Right lobe of liver (tissue), 6 donors: ENCODE data around the gene POU1F1. TPM values are rescaled to one million over a fixed set of nuclear protein-coding genes. Genes with fewer than 3 reads are reported as not detected.
"Not testable (repeated sequence)": the region's sequence is repeated elsewhere in the genome, so short reads cannot be mapped to it uniquely, and the experiment has no call there.

Source experiments
- ATAC-seq, 4 donors: fragments of 200-7000 bp; cut with Tn5 transposase; one replicate each; pipeline ENCODE4 v1.9.1; 2020; ENCODE audit warnings: mild to moderate bottlenecking in 4 of 4, moderate library complexity in 4 of 4
- DNase-seq, 3 donors: peaks; one replicate each; pipeline ENCODE4 v3.0.0-alpha.2; 2020
- H3K27ac ChIP-seq, 3 donors: fragments of 200-600 bp; one replicate each; pipeline ENCODE4 v1.8.0; 2022
- H3K27me3 ChIP-seq, 2 donors: fragments of 200-600 bp; one replicate each; pipeline ENCODE4 v1.8.0; 2022
- H3K36me3 ChIP-seq, 4 donors: fragments of 200-600 bp; sonication (generic) in 1 of 4; one replicate each; pipeline versions ENCODE4 v1.5.1 to v1.8.0; 2017 to 2022; ENCODE audit warnings: control low read depth in 1 of 4
- H3K4me1 ChIP-seq, 4 donors: fragments of 200-600 bp; sonication (generic) in 1 of 4; one replicate each; pipeline versions ENCODE4 v1.5.1 to v1.8.0; 2017 to 2022; ENCODE audit warnings: control low read depth in 1 of 4
- H3K4me3 ChIP-seq, 3 donors: fragments of 200-600 bp; one replicate each; pipeline ENCODE4 v1.8.0; 2022
- H3K9me3 ChIP-seq, 4 donors: fragments of 200-600 bp; sonication (generic) in 1 of 4; one replicate each; pipeline versions ENCODE4 v1.5.1 to v1.8.0; 2017 to 2022; ENCODE audit warnings: control low read depth in 1 of 4
- POLR2A ChIP-seq: fragments of 450-650 bp; IDR thresholded peaks from one replicate; pipeline ENCODE4 v1.6.1; 2017; ENCODE audit warnings: antibody characterized with exemption, mild to moderate bottlenecking
- WGBS: methylation state at CpG from one replicate; pipeline ENCODE4 v1.1.6; 2018; ENCODE audit warnings: low coverage, low lambda C conversion rate; ENCODE audit not compliant: insufficient coverage; ENCODE audit errors: missing lambda C conversion rate; 5-methylcytosine and 5-hydroxymethylcytosine counted together
- intact Hi-C, 2 donors: fragments of 100-400 bp; cut with DNase I; formaldehyde crosslinking; loops; one replicate each; pipeline versions ENCODE4 v1.11.2 to v1.14.1; 2022
- total RNA-seq, 6 experiments: library from RNA; depleted of rRNA in 2 of 6; stranded (reverse); fragments of >200 nt in 2 of 6; fragmentation: NEBNext Ultra II Directional in 3 of 6; extraction: Animal tissue kit (Norgen Biotek cat#: 25700) in 3 of 6; gene quantifications; one replicate each; pipeline versions ENCODE4 v1.1.0 to v1.2.4, GENCODE V29; 2016 to 2023
- TF ChIP-seq, protein P1 (sequence below), 4 donors: fragments of 200-600 bp in 3 of 4; fragments of 450-650 bp in 1 of 4; IDR thresholded peaks; one replicate each; pipeline versions ENCODE4 v1.5.1 to v1.8.0; 2016 to 2022; ENCODE audit warnings: antibody characterized with exemption in 4 of 4, mild to moderate bottlenecking in 2 of 4
- donor health status: DM: no; HTN: yes; CAD: no.
- donor health status: DM: no; HTN: no; CAD: no.
- donor health status: DM: no; HTN: no; CAD: no.
- donor health status: DM: no; HTN: yes; CAD: no.
- donor health status: DM: no; HTN: yes; CAD: no.

POU1F1 gene
- total RNA-seq, 6 experiments from 2014 or later = not detected

DNA sequence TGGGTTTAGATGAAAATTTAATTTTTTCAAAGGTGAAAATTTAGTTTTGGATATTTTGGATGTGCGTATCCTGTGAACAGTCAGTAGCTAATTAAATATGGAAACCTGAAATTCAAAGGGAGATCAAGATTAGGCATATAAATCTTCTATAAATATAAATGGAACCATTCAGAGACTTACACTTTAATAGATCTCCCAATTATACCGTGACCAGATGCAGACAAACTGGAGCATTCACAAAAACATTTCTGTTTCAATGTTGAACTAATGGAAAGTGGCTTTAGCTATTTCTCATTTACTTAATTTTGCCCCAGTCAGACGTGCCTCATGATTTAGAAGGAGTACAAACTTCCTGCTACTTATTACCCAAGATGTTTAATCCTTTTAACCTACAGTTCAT, 29.1 kb upstream of the POU1F1 start:
- H3K9me3 ChIP-seq = no peaks in the 10 kb centered on the region
- 72% methylated on average over 3 of the region's 3 CpGs for WGBS
- no peak for DNase-seq
- ATAC-seq = no peak
- intact Hi-C loops = no loop called here
- no peaks in the 10 kb centered on the region for H3K27me3 ChIP-seq
- TF ChIP-seq POLR2A = no peak
- TF ChIP-seq, protein P1, sequence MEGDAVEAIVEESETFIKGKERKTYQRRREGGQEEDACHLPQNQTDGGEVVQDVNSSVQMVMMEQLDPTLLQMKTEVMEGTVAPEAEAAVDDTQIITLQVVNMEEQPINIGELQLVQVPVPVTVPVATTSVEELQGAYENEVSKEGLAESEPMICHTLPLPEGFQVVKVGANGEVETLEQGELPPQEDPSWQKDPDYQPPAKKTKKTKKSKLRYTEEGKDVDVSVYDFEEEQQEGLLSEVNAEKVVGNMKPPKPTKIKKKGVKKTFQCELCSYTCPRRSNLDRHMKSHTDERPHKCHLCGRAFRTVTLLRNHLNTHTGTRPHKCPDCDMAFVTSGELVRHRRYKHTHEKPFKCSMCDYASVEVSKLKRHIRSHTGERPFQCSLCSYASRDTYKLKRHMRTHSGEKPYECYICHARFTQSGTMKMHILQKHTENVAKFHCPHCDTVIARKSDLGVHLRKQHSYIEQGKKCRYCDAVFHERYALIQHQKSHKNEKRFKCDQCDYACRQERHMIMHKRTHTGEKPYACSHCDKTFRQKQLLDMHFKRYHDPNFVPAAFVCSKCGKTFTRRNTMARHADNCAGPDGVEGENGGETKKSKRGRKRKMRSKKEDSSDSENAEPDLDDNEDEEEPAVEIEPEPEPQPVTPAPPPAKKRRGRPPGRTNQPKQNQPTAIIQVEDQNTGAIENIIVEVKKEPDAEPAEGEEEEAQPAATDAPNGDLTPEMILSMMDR (IDR thresholded peaks at IDR 0.05) = no peak
- H3K4me1 ChIP-seq = no peaks in the 10 kb centered on the region
- H3K36me3 ChIP-seq = no peaks in the 10 kb centered on the region
- H3K4me3 ChIP-seq = no peak overlapping the region
- no peak overlapping the region for H3K27ac ChIP-seq

- intact Hi-C loops, H3K4me3 ChIP-seq, DNase-seq, ATAC-seq, H3K4me1 ChIP-seq, H3K9me3 ChIP-seq, H3K27ac ChIP-seq, H3K27me3 ChIP-seq, H3K36me3 ChIP-seq: not testable (repeated sequence)
- WGBS = 29% methylated on average over 1 of the region's 1 CpG
Observed at GRCh38 chr3:87305031-87305430, 28.6 kb upstream of the POU1F1 start.

- Histone ChIP-seq H3K27ac (no peak overlapping the region), H3K4me1 (no peaks in the 10 kb centered on the region), H3K9me3 (no peaks in the 10 kb centered on the region), H3K27me3 (no peaks in the 10 kb centered on the region), H3K4me3 (no peak overlapping the region), H3K36me3 (no peaks in the 10 kb centered on the region)
- intact Hi-C loops = no loop called here
- peak; percentile 84 to 90 (median 89) for ATAC-seq
- DNase-seq = no peak
- TF ChIP-seq, protein P1 (IDR thresholded peaks at IDR 0.05) = peak; percentile 62 to 78 (median 68)
- TF ChIP-seq POLR2A = no peak
- 5% methylated on average over 3 of the region's 3 CpGs for WGBS
Observed at GRCh38 chr3:87298111-87298718, 21.8 kb upstream of the POU1F1 start.

GRCh38 chr3:87288446-87288845, 12.1 kb upstream of the POU1F1 start:
- no peak overlapping the region for H3K4me3 ChIP-seq
- H3K9me3 ChIP-seq = no peaks in the 10 kb centered on the region
- intact Hi-C loops = no loop called here
- no peaks in the 10 kb centered on the region for H3K27me3 ChIP-seq
- DNase-seq = no peak
- no peak overlapping the region for H3K27ac ChIP-seq
- 79% methylated on average over 7 of the region's 8 CpGs for WGBS
- no peaks in the 10 kb centered on the region for H3K4me1 ChIP-seq
- H3K36me3 ChIP-seq = no peaks in the 10 kb centered on the region
- ATAC-seq = no peak
- TF ChIP-seq, protein P1 (IDR thresholded peaks at IDR 0.05) = no peak
- TF ChIP-seq POLR2A = no peak

GRCh38 chr3:87287011-87287410, 10.6 kb upstream of the POU1F1 start:
- ATAC-seq = no peak
- H3K4me1 ChIP-seq = no peaks in the 10 kb centered on the region
- TF ChIP-seq, protein P1 (IDR thresholded peaks at IDR 0.05) = no peak
- TF ChIP-seq POLR2A = no peak
- H3K36me3 ChIP-seq = no peaks in the 10 kb centered on the region
- H3K4me3 ChIP-seq = no peak overlapping the region
- WGBS = 67% methylated on average over 1 of the region's 1 CpG
- DNase-seq = no peak
- intact Hi-C loops = no loop called here
- no peaks in the 10 kb centered on the region for H3K27me3 ChIP-seq
- H3K27ac ChIP-seq = no peak overlapping the region
- no peaks in the 10 kb centered on the region for H3K9me3 ChIP-seq
